ENCODE data around the gene NONO.
"Not testable (repeated sequence)": the region's sequence is repeated elsewhere in the genome, so short reads cannot be mapped to it uniquely, and the experiment has no call there.

Gene NONO

DNA sequence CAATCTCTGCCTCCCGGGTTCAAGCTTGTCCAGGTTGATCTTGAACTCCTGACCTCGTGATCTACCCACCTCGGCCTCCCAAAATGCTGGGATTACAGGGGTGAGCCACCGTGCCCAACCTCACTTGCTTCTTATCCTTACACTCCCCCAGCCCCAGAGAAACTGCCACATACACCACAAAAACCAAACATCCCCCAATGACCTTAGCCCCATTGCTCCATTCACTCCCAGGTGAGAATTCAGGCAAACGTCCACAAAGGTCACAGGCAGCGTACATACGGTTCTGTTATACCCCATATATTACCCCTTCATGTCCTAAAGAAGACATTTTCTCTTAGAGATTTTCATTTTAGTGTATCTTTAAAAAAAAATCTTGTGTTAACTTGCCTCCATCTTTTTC is 17.1 kb downstream of the NONO start:
- H3K27me3 Mint-ChIP-seq; H3K9me3 Mint-ChIP-seq; H3K4me3 Mint-ChIP-seq; DNase-seq; ATAC-seq (replicated peaks): not testable (repeated sequence)
- Mint-ChIP-seq H3K4me1 (ENCODE audit: low read depth in 2 of 2) (peaks cover 6 to 12% of the 10 kb centered on the region in 2 donors), H3K27ac (peak overlapping the region; percentile 62 to 74), H3K36me3 (ENCODE audit: insufficient read depth) (peaks cover 62% of the 10 kb centered on the region)

GRCh38 chrX:71301195-71301924 is 17.9 kb downstream of the NONO start, which contains the start of gene ITGB1BP2:
ITGB1BP2 (plus strand) TSS chrX:71301750; CDS start chrX:71301807, 57 bp downstream.
- Mint-ChIP-seq H3K9me3 (no peaks in the 10 kb centered on the region), H3K36me3 (ENCODE audit: insufficient read depth) (peaks cover 54% of the 10 kb centered on the region), H3K27ac (peak within 1 kb of the TSS; percentile 77 to 82), H3K4me1 (ENCODE audit: low read depth in 2 of 2) (peaks cover 6 to 12% of the 10 kb centered on the region in 2 donors), H3K27me3 (no peaks in the 10 kb centered on the region), H3K4me3 (no peak within 1 kb of the TSS)
- DNase-seq = no peak
- ATAC-seq (replicated peaks) = no peak

GRCh38 chrX:71302461-71303213 is 19.2 kb downstream of the NONO start:
- peaks cover 6 to 12% of the 10 kb centered on the region in 2 donors for H3K4me1 Mint-ChIP-seq (ENCODE audit: low read depth in 2 of 2)
- H3K27me3 Mint-ChIP-seq = no peaks in the 10 kb centered on the region
- H3K9me3 Mint-ChIP-seq = no peaks in the 10 kb centered on the region
- peak overlapping the region; percentile 77 to 82 for H3K27ac Mint-ChIP-seq
- ATAC-seq (replicated peaks) (no peak), DNase-seq (no peak)
- peaks cover 41% of the 10 kb centered on the region for H3K36me3 Mint-ChIP-seq (ENCODE audit: insufficient read depth)
- no peak overlapping the region for H3K4me3 Mint-ChIP-seq

DNA sequence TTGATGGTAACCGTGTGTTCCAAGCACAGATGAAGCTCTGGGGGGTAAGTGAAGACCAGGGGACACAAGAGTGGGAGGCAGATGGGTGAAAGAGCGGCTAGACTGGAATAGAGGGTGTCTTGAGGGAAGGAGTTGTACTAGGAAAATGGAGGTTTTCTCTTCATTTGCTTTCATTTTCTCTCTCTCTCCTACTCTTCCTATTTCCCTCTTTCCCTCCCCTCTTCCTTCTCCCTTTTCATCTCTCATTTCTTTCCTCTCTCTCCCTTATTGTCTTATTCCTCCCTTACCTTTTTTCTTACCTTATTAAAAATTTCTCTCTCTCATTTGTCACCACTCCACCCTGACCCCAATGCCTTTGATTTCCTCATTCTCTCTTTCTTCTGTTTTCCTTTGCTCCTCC is 21.1 kb downstream of the NONO start:
- Mint-ChIP-seq H3K9me3 (no peaks in the 10 kb centered on the region), H3K4me1 (ENCODE audit: low read depth in 2 of 2) (peaks cover 6 to 12% of the 10 kb centered on the region in 2 donors), H3K36me3 (ENCODE audit: insufficient read depth) (peaks cover 22% of the 10 kb centered on the region), H3K4me3 (no peak overlapping the region), H3K27ac (peak overlapping the region in 1 of 2 donors; percentile 38), H3K27me3 (no peaks in the 10 kb centered on the region)
- DNase-seq (no peak), ATAC-seq (replicated peaks) (no peak)

DNA sequence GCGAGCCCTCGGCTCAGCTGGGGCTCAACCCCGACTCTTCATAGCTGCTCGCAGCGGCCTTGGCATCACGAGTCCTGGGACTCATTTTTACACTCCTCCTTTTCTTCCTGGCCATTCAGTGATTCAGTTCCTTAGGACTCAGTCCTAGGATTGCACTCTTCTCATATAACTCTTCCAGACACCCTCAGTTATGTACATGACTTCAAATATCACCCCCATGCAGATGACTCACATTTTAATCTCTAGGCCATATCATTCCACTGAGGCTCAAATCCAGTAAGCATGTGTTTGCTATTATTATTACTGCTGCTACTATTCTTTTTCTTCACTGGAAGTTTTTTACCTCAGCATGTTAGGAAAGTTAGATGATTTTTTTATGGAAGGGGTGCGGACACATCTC is 32.5 kb downstream of the NONO start:
- H3K4me1 Mint-ChIP-seq (ENCODE audit: low read depth in 2 of 2) = no peaks in the 10 kb centered on the region
- no peak for ATAC-seq (replicated peaks)
- no peak overlapping the region for H3K4me3 Mint-ChIP-seq
- no peak for DNase-seq
- peak overlapping the region in 1 of 2 donors; percentile 41 for H3K27ac Mint-ChIP-seq
- no peaks in the 10 kb centered on the region for H3K9me3 Mint-ChIP-seq
- no peaks in the 10 kb centered on the region for H3K27me3 Mint-ChIP-seq
- peaks cover 4% of the 10 kb centered on the region for H3K36me3 Mint-ChIP-seq (ENCODE audit: insufficient read depth)

GRCh38 chrX:71316959-71317358 is 33.5 kb downstream of the NONO start:
- not testable (repeated sequence) for H3K9me3 Mint-ChIP-seq; DNase-seq; ATAC-seq (replicated peaks); H3K27ac Mint-ChIP-seq; H3K4me1 Mint-ChIP-seq (ENCODE audit: low read depth in 2 of 2); H3K4me3 Mint-ChIP-seq; H3K27me3 Mint-ChIP-seq; H3K36me3 Mint-ChIP-seq (ENCODE audit: insufficient read depth)

DNA sequence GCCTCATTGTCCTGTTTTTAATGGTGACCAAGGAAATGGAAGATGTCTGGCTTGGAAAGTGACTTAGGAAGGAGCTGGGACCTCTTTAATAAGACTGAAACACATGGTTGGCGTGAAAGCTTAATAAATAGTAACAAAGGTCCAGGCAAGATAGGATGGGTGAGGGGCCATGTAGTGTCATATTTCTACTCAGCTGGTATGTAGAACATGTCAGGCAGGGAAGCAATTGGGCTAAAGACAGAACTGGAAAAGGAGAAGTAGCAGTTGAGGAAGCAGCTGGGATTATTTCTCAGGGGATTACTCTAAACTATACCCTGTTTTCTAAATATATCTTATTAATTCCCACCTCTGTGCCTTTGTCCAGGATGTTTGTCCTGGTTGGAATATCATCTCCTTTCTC is 36.7 kb downstream of the NONO start:
- no peaks in the 10 kb centered on the region for H3K4me1 Mint-ChIP-seq (ENCODE audit: low read depth in 2 of 2)
- H3K4me3 Mint-ChIP-seq = no peak overlapping the region
- peaks cover 4% of the 10 kb centered on the region for H3K36me3 Mint-ChIP-seq (ENCODE audit: insufficient read depth)
- H3K9me3 Mint-ChIP-seq = no peaks in the 10 kb centered on the region
- no peaks in the 10 kb centered on the region for H3K27me3 Mint-ChIP-seq
- ATAC-seq (replicated peaks) (no peak), DNase-seq (no peak)
- H3K27ac Mint-ChIP-seq = no peak overlapping the region

DNA sequence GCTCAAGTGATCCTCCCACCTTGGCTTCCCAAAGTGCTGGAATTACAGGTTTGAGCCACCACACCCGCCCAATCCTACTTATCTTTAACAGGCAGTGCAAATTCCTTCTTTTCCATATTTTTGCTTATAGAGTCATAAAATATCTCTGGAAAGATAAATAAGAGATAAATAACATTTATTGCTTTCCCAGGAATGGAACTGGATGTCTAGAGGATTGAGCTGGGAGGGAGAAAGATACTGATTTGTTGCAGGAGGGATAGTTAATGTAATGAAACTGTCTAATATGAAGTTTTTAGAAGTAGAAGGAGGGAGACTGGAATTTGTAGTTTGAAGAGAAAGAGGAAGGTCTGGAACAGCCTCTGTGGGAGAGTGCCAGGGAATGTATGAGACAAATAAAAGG is 38.3 kb downstream of the NONO start:
- peak overlapping the region in 1 of 2 donors; percentile 63 for H3K27ac Mint-ChIP-seq
- no peaks in the 10 kb centered on the region for H3K27me3 Mint-ChIP-seq
- ATAC-seq (replicated peaks) (no peak), DNase-seq (no peak)
- H3K4me1 Mint-ChIP-seq (ENCODE audit: low read depth in 2 of 2) = no peaks in the 10 kb centered on the region
- H3K9me3 Mint-ChIP-seq = no peaks in the 10 kb centered on the region
- H3K36me3 Mint-ChIP-seq (ENCODE audit: insufficient read depth) = peaks cover 4% of the 10 kb centered on the region
- H3K4me3 Mint-ChIP-seq = no peak overlapping the region

DNA sequence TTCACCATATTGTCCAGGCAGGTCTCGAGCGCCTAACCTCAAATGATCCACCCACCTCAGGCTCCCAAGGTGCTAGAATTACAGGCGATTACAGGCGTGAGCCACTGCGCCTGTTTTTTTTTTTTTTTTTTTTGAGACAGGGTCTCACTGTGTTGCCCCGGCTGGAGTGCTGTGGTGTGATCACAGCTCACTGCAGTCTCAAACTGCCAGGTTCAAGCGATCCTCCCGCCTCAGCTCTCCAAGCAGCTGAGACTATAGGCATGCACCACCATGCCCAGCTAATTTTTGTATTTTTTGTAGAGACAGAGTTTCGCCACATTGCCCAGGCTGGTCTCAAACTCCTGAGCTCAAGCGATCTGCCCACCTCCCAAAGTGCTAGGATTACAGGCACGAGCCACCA is 41.0 kb downstream of the NONO start:
- not testable (repeated sequence) for H3K36me3 Mint-ChIP-seq (ENCODE audit: insufficient read depth); H3K27me3 Mint-ChIP-seq; ATAC-seq (replicated peaks); H3K4me3 Mint-ChIP-seq; DNase-seq; H3K27ac Mint-ChIP-seq; H3K4me1 Mint-ChIP-seq (ENCODE audit: low read depth in 2 of 2); H3K9me3 Mint-ChIP-seq

- Mint-ChIP-seq H3K4me3 (no peak overlapping the region), H3K27me3 (no peaks in the 10 kb centered on the region), H3K36me3 (ENCODE audit: insufficient read depth) (peaks cover 4% of the 10 kb centered on the region), H3K4me1 (ENCODE audit: low read depth in 2 of 2) (no peaks in the 10 kb centered on the region), H3K9me3 (no peaks in the 10 kb centered on the region), H3K27ac (no peak overlapping the region)
- ATAC-seq (replicated peaks) (no peak), DNase-seq (no peak)
These were observed 43.0 kb downstream of the NONO start for GRCh38 chrX:71326394-71326793.

GRCh38 chrX:71349151-71349665 is 65.8 kb downstream of the NONO start:
- not testable (repeated sequence) for H3K9me3 Mint-ChIP-seq; H3K27me3 Mint-ChIP-seq; H3K4me1 Mint-ChIP-seq (ENCODE audit: low read depth in 2 of 2); H3K27ac Mint-ChIP-seq; H3K36me3 Mint-ChIP-seq (ENCODE audit: insufficient read depth); ATAC-seq (replicated peaks); DNase-seq; H3K4me3 Mint-ChIP-seq

DNA sequence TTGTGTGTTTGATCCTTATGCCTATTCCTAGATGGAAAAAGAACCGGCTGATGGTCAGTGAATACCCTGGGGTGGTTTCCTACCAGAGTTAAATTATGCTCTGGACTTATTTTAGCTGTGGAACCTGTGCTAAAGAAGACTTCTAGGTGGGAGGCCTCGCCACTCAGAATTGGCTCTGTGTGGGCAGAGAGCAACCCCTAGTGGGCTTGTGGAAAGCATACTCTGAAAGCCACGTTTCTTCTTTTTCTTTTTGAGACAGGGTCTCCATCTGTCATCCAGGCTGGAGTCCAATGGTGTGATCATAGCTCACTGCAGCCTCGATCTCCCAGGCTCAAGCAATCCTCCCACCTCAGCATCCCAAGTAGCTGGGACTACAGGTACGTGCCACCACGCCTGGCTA is 66.4 kb downstream of the NONO start:
- H3K27ac Mint-ChIP-seq; H3K4me1 Mint-ChIP-seq (ENCODE audit: low read depth in 2 of 2); ATAC-seq (replicated peaks); DNase-seq; H3K9me3 Mint-ChIP-seq; H3K27me3 Mint-ChIP-seq; H3K4me3 Mint-ChIP-seq; H3K36me3 Mint-ChIP-seq (ENCODE audit: insufficient read depth): not testable (repeated sequence)
